Measurements from ENCODE around the gene CNBD2. TPM values are rescaled to one million over a fixed set of nuclear protein-coding genes. Genes with fewer than 3 reads are reported as not detected.
"Not testable (repeated sequence)": the region's sequence is repeated elsewhere in the genome, so short reads cannot be mapped to it uniquely, and the experiment has no call there.

Gene CNBD2
- total RNA-seq, 4 donors from 2014 or later = 0.90 to 13.2 (median 12.9) TPM; not detected in 1

- TF ChIP-seq EP300 (IDR thresholded peaks at IDR 0.05) (no peak), POLR2A (IDR thresholded peaks at IDR 0.05) (no peak), CTCF (IDR thresholded peaks at IDR 0.05) (no peak)
- H3K4me3 ChIP-seq = peak overlapping the region; percentile 40 to 69 (median 56)
- H3K27ac ChIP-seq = peak overlapping the region in 3 of 4 donors; percentile 83 to 86 (median 85)
- peaks cover 0 to 6% (median 0%) of the 10 kb centered on the region in 4 donors for H3K9me3 ChIP-seq
- no peaks in the 10 kb centered on the region for H3K36me3 ChIP-seq
- no peaks in the 10 kb centered on the region for H3K27me3 ChIP-seq
- 67 to 72% methylated on average over 22 of the region's 24 CpGs for WGBS, 2 donors
- DNase-seq (ENCODE audit: low spot score in 2 of 2) = no peak
- peaks cover 0 to 24% (median 12%) of the 10 kb centered on the region in 4 donors for H3K4me1 ChIP-seq
Observed at GRCh38 chr20:36065427-36065998, 97.1 kb downstream of the CNBD2 start.

- H3K9me3 ChIP-seq = peaks cover 0 to 1% (median 0%) of the 10 kb centered on the region in 4 donors
- no peak overlapping the region for H3K27ac ChIP-seq
- no peaks in the 10 kb centered on the region for H3K27me3 ChIP-seq
- WGBS, 2 donors = 56 to 66% methylated on average over 2 of the region's 2 CpGs
- no peak for DNase-seq (ENCODE audit: low spot score in 2 of 2)
- TF ChIP-seq CTCF (IDR thresholded peaks at IDR 0.05) = no peak
- no peaks in the 10 kb centered on the region for H3K36me3 ChIP-seq
- H3K4me1 ChIP-seq = peaks cover 0 to 24% (median 12%) of the 10 kb centered on the region in 4 donors
- H3K4me3 ChIP-seq = no peak overlapping the region
Observed at GRCh38 chr20:36066777-36067176, 98.4 kb downstream of the CNBD2 start.

GRCh38 chr20:36068526-36068925, 100.1 kb downstream of the CNBD2 start:
- not testable (repeated sequence) for H3K27me3 ChIP-seq; H3K9me3 ChIP-seq; H3K27ac ChIP-seq; DNase-seq (ENCODE audit: low spot score in 2 of 2); H3K36me3 ChIP-seq; H3K4me3 ChIP-seq
- WGBS, 2 donors = 90 to 94% methylated on average over 11 of the region's 11 CpGs
- peaks cover 0 to 24% (median 12%) of the 10 kb centered on the region in 4 donors for H3K4me1 ChIP-seq

- no peak for TF ChIP-seq POLR2A (IDR thresholded peaks at IDR 0.05)
- no peak for TF ChIP-seq CTCF (IDR thresholded peaks at IDR 0.05)
- TF ChIP-seq EP300 (IDR thresholded peaks at IDR 0.05) = no peak
- H3K36me3 ChIP-seq = no peaks in the 10 kb centered on the region
- H3K27me3 ChIP-seq = no peaks in the 10 kb centered on the region
- H3K4me1 ChIP-seq = peaks cover 0 to 10% (median 5%) of the 10 kb centered on the region in 4 donors
- no peaks in the 10 kb centered on the region for H3K9me3 ChIP-seq
- DNase-seq (ENCODE audit: low spot score in 2 of 2) = peak in 1 of 2 donors; percentile 41
- WGBS, 2 donors = 46 to 48% methylated on average over 8 of the region's 8 CpGs
- peak overlapping the region in 2 of 4 donors; percentile 25 to 31 for H3K27ac ChIP-seq
- no peak overlapping the region for H3K4me3 ChIP-seq
Observed at GRCh38 chr20:36070451-36070850, 102.1 kb downstream of the CNBD2 start.

- DNase-seq (ENCODE audit: low spot score in 2 of 2) = no peak
- WGBS, 2 donors = 64 to 75% methylated on average over 2 of the region's 2 CpGs
- TF ChIP-seq CTCF (IDR thresholded peaks at IDR 0.05) = no peak
- no peak for TF ChIP-seq EP300 (IDR thresholded peaks at IDR 0.05)
- no peak for TF ChIP-seq POLR2A (IDR thresholded peaks at IDR 0.05)
- no peaks in the 10 kb centered on the region for H3K9me3 ChIP-seq
- peaks cover 0 to 6% (median 0%) of the 10 kb centered on the region in 4 donors for H3K4me1 ChIP-seq
- no peak overlapping the region for H3K27ac ChIP-seq
- no peaks in the 10 kb centered on the region for H3K36me3 ChIP-seq
- no peak overlapping the region for H3K4me3 ChIP-seq
- no peaks in the 10 kb centered on the region for H3K27me3 ChIP-seq
Observed at GRCh38 chr20:36071848-36072247, 103.5 kb downstream of the CNBD2 start.
